ENCODE results near the gene FCN3. TPM values are rescaled to one million over a fixed set of nuclear protein-coding genes. Genes with fewer than 3 reads are reported as not detected.

FCN3 gene
- total RNA-seq, 4 donors from 2014 or later = 13.2 to 35.7 (median 19.3) TPM

DNA sequence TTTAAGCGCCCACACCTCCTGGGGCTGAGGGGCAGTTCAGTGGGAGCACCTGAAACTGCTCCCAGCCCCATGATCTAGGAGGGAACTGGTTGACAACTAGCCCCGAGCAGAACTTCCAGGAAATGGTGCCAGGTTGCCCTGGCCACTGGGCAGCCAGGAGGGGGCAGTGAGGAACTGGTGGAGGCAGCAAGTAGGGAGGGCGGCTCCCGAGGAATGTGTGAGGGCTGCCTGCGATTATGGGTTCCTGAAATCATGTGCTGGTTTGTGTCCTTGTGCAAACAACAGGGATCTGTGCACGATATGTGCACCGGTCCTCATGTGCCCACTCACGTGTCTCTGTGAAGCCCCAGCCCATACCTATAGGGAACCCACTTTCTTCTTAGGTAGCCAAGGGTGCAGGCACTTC, 27.7 kb upstream of the FCN3 start:
- no peak for TF ChIP-seq POLR2A (IDR thresholded peaks at IDR 0.05)
- TF ChIP-seq, protein P1, sequence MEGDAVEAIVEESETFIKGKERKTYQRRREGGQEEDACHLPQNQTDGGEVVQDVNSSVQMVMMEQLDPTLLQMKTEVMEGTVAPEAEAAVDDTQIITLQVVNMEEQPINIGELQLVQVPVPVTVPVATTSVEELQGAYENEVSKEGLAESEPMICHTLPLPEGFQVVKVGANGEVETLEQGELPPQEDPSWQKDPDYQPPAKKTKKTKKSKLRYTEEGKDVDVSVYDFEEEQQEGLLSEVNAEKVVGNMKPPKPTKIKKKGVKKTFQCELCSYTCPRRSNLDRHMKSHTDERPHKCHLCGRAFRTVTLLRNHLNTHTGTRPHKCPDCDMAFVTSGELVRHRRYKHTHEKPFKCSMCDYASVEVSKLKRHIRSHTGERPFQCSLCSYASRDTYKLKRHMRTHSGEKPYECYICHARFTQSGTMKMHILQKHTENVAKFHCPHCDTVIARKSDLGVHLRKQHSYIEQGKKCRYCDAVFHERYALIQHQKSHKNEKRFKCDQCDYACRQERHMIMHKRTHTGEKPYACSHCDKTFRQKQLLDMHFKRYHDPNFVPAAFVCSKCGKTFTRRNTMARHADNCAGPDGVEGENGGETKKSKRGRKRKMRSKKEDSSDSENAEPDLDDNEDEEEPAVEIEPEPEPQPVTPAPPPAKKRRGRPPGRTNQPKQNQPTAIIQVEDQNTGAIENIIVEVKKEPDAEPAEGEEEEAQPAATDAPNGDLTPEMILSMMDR (IDR thresholded peaks at IDR 0.05 in 4 of 5, conservative IDR thresholded peaks at IDR 0.05 in 1 of 5) = peak; percentile 47 to 74 (median 70)
- no peak overlapping the region for H3K4me3 ChIP-seq
- peak; percentile 37 to 51 for ATAC-seq
- in situ Hi-C loops (cut with MboI; ENCODE audit: low sequenced_read_pairs in 4 of 4) = loop anchor here in 2 of 4 donors (10.0 to 25.0 kb wide), 2 partner anchors 110 to 202 kb away; partner anchors contain the start of gene AHDC1 (in 1 of the 2)
- H3K9me3 ChIP-seq = no peaks in the 10 kb centered on the region
- peak; percentile 57 to 83 for DNase-seq
- peaks cover 50 to 57% of the 10 kb centered on the region in 2 donors for H3K4me1 ChIP-seq
- intact Hi-C loops (cut with DNase I; ENCODE audit: low total_unique reads) = loop anchor here (2.0 to 10.0 kb wide), 3 partner anchors 90 to 204 kb away; partner anchors contain the start of gene WASF2
- no peaks in the 10 kb centered on the region for H3K27me3 ChIP-seq
- H3K27ac ChIP-seq = peak overlapping the region; percentile 68 to 78 (median 72)
- peaks cover 0 to 14% of the 10 kb centered on the region in 2 donors for H3K36me3 ChIP-seq

DNA sequence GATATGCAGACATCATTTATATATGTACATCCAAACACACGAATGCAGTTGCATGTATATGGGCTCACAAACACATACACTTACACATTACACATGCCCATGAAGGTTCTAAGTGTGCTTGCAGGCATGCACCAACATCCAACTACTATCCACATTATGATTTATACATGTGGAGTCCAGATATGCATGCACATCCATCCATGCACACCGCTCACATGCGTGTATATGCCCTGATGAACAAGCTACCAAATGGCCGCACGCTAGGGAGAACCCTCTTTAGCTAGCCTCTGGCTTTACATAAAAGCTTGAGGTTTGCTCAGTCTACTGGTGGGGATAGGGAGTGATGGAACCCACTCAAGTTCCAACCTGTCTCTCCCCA, 26.3 kb upstream of the FCN3 start:
- H3K36me3 ChIP-seq = peaks cover 0 to under 1% of the 10 kb centered on the region in 2 donors
- in situ Hi-C loops (cut with MboI; ENCODE audit: low sequenced_read_pairs in 4 of 4) = loop anchor here in 2 of 4 donors (10.0 to 25.0 kb wide), 2 partner anchors 111 to 204 kb away; partner anchors contain the start of gene AHDC1 (in 1 of the 2)
- ATAC-seq (no peak), DNase-seq (no peak)
- no peak for TF ChIP-seq POLR2A (IDR thresholded peaks at IDR 0.05)
- TF ChIP-seq, protein P1 (IDR thresholded peaks at IDR 0.05 in 4 of 5, conservative IDR thresholded peaks at IDR 0.05 in 1 of 5) = no peak
- H3K9me3 ChIP-seq = no peaks in the 10 kb centered on the region
- H3K27me3 ChIP-seq = no peaks in the 10 kb centered on the region
- H3K4me3 ChIP-seq = no peak overlapping the region
- peaks cover 45% of the 10 kb centered on the region in 2 donors for H3K4me1 ChIP-seq
- H3K27ac ChIP-seq = no peak overlapping the region
- intact Hi-C loops (cut with DNase I; ENCODE audit: low total_unique reads) = loop anchor here (5.0 to 10.0 kb wide), 2 partner anchors 91 to 124 kb away; partner anchors contain the start of gene WASF2

DNA sequence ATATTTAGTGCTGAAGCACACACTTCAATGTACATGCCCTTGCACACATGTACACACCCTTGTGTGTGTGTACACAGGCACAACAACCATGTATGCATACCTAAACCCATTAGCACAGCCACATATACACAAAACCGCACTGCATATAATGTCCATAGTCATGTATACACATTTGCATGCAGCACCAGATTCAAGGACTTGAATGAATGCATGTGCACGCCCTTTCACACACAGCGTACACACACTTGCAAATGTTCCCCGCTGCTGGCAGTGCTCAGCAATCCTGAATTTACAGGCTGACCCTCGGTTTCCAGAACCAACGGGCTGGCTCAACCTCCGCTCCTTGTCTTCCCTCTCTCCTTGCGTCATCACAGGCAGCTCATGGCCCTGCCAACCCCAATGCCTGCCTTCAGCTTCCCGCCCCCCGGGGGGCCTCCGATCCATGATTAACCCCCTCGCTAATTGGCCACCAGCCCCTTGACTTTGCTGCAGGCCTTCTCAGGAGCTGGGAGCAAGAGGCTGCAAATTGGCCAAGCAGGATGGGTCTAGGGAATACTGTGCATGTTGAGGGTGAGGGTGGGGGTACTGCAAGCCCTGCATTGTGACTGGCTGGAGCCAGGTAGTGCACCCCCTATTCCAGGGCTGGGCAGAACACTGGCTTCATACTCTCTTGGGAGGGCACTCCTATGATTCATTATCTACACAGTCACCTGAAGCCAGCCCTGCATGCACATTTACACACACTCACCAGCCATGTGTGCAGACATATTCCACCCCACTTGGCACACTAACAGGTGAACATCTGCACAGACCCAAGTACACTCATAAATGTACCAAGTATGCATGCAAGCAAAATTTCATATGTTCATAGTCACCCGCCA, 25.7 kb upstream of the FCN3 start:
- in situ Hi-C loops (cut with MboI; ENCODE audit: low sequenced_read_pairs in 4 of 4) = loop anchor here in 2 of 4 donors (10.0 to 25.0 kb wide), 2 partner anchors 112 to 204 kb away; partner anchors contain the start of gene AHDC1 (in 1 of the 2)

DNA sequence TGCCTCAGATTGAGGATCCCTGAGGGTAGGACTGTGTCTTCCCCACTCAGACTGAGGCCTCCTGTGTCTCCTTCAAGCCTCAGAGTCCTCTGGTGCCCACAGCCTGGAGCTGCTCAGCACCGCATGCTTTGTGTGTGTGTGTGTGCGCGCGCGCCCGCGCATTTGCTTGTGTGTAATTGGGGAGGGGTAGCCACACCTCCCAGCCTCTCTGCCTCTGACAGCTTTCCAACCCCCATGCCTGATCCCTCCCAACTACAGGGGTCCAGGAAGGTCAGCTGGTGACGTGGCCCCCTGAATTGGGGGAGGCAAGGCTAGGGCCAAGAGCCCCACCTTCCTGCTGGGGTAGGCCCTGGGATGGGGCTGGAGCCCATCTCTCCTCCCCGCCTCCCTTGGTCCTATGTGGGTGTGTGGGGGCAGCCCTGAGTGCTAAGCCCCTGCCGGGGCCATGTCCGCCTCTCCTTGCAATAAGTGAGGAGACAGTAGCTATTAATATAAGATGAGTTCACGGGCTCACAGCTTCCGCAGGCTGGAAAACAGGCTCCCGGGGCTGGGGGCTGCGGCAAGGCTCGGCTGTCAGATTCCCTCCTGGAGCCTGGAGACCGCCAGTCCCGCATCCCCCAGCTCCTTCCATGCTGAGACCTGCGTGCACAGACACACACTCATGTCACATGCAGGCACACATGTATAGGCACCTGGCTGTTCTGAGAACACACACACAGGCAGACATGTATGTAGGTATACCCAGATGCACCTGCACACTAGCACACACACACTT, 24.8 kb upstream of the FCN3 start:
- Histone ChIP-seq H3K4me3 (no peak overlapping the region), H3K27me3 (no peaks in the 10 kb centered on the region), H3K36me3 (no peaks in the 10 kb centered on the region), H3K4me1 (peaks cover 30 to 36% of the 10 kb centered on the region in 2 donors), H3K27ac (no peak overlapping the region), H3K9me3 (no peaks in the 10 kb centered on the region)
- intact Hi-C loops (cut with DNase I; ENCODE audit: low total_unique reads) = loop anchor here (5.0 to 10.0 kb wide), 2 partner anchors 93 to 125 kb away; partner anchors contain the start of gene WASF2
- DNase-seq (no peak), ATAC-seq (no peak)
- TF ChIP-seq, protein P1 (IDR thresholded peaks at IDR 0.05 in 4 of 5, conservative IDR thresholded peaks at IDR 0.05 in 1 of 5) = no peak
- TF ChIP-seq POLR2A (IDR thresholded peaks at IDR 0.05) = no peak
- in situ Hi-C loops (cut with MboI; ENCODE audit: low sequenced_read_pairs in 4 of 4) = loop anchor here (5.0 to 25.0 kb wide), 5 partner anchors 85 to 265 kb away; partner anchors contain the start of gene AHDC1 (in 3 of the 4)

More for the DNA sequence above, 25.7 kb upstream of the FCN3 start:
- DNase-seq (no peak), ATAC-seq (no peak)
- Histone ChIP-seq H3K4me1 (peaks cover 39 to 44% of the 10 kb centered on the region in 2 donors), H3K27me3 (no peaks in the 10 kb centered on the region), H3K4me3 (no peak overlapping the region), H3K9me3 (no peaks in the 10 kb centered on the region), H3K36me3 (no peaks in the 10 kb centered on the region), H3K27ac (no peak overlapping the region)
- intact Hi-C loops (cut with DNase I; ENCODE audit: low total_unique reads) = loop anchor here (5.0 to 10.0 kb wide), 2 partner anchors 92 to 124 kb away; partner anchors contain the start of gene WASF2
- TF ChIP-seq, protein P1 (IDR thresholded peaks at IDR 0.05 in 4 of 5, conservative IDR thresholded peaks at IDR 0.05 in 1 of 5) = no peak
- no peak for TF ChIP-seq POLR2A (IDR thresholded peaks at IDR 0.05)

All from gastrocnemius medialis (tissue), 4 donors.